A549 (cell line): ENCODE results near the gene SP100. TPM values are rescaled to one million over a fixed set of nuclear protein-coding genes. Genes with fewer than 3 reads are reported as not detected.
A peak's percentile ranks its signal among the peaks of the same experiment; 100 is the strongest.

ENCODE experiments used
- ATAC-seq, 2 experiments: fragments of 200-7000 bp in 1 of 2; fragments of >200 bp in 1 of 2; cut with Nextera tagmentation in 1 of 2; cut with Tn5 transposase in 1 of 2; 3 replicates each; pipeline versions ENCODE4 v1.8.0 to v1.9.1; 2018 to 2020; ENCODE audit warnings: mild to moderate bottlenecking in 1 of 2, moderate library complexity in 1 of 2
- CTCF ChIA-PET: fragments of 300-600 bp; sonication (Branson Sonifier 250); formaldehyde crosslinking; extraction: SDS; loops from one replicate; lab custom pipeline; 2021; ENCODE audit warnings: antibody characterized with exemption, inconsistent platforms; lab: Yijun Ruan, JAX
- POLR2A ChIA-PET: fragments of 350-600 bp; formaldehyde crosslinking; extraction: SDS; loops from one replicate; lab custom pipeline; 2021; ENCODE audit warnings: antibody characterized with exemption, inconsistent platforms; lab: Yijun Ruan, JAX
- DNase-seq, 2 experiments: peaks; one replicate each; pipeline versions ENCODE4 v3.0.0 to v3.0.0-alpha.2; 2011 to 2016; ENCODE audit warnings: low read depth in 1 of 2, low spot score in 1 of 2
- FAIRE-seq: peaks from 2 replicates; lab custom pipeline; 2011; peaks lifted over from hg19 to GRCh38; lab: Jason Lieb, UNC
- H3K27ac ChIP-seq, 2 experiments: fragments of >200 bp; sonication (Bioruptor Twin); formaldehyde crosslinking; 3 replicates each; pipeline ENCODE4 v1.5.1; 2016 to 2017
- H3K4me1 ChIP-seq: fragments of >200 bp; sonication (Bioruptor Twin); formaldehyde crosslinking; 3 replicates; pipeline ENCODE4 v1.6.1; 2016
- H3K4me2 ChIP-seq: fragments of >200 bp; sonication (Bioruptor Twin); formaldehyde crosslinking; 3 replicates; pipeline ENCODE4 v1.6.1; 2016
- H3K4me3 ChIP-seq: fragments of >200 bp; sonication (Bioruptor Twin); formaldehyde crosslinking; 3 replicates; pipeline ENCODE4 v1.5.1; 2016
- H3K9me3 ChIP-seq: fragments of >200 bp; sonication (Bioruptor Twin); formaldehyde crosslinking; 3 replicates; pipeline ENCODE4 v1.6.1; 2016
- ATOH8 ChIP-seq: fragments of 250-450 bp; sonication (Bioruptor Pico); IDR thresholded peaks from 2 replicates; pipeline ENCODE4 v1.5.0; 2020; ENCODE audit warnings: low read depth, mild to moderate bottlenecking, moderate library complexity
- BHLHE40 ChIP-seq: IDR thresholded peaks from 2 replicates; pipeline ENCODE4 v1.6.1; 2012; ENCODE audit warnings: low read depth, low read length, inconsistent platforms
- CBX8 ChIP-seq: fragments of 200-600 bp; sonication (generic); IDR thresholded peaks from 2 replicates; pipeline ENCODE4 v1.6.1; 2016
- CHD2 ChIP-seq: fragments of 150-350 bp; IDR thresholded peaks from 2 replicates; pipeline ENCODE4 v1.6.1; 2014; ENCODE audit warnings: low read length; ENCODE audit not compliant: partially characterized antibody
- CTCF ChIP-seq: fragments of >200 bp; sonication (Bioruptor Twin); formaldehyde crosslinking; IDR thresholded peaks from 3 replicates; pipeline ENCODE4 v1.5.1; 2016
- EHF ChIP-seq: fragments of 250-450 bp; sonication (Bioruptor Pico); IDR thresholded peaks from 2 replicates; pipeline ENCODE4 v1.5.0; 2020; ENCODE audit warnings: mild to moderate bottlenecking
- EHMT2 ChIP-seq: fragments of 200-600 bp; sonication (generic); IDR thresholded peaks from 2 replicates; pipeline ENCODE4 v1.6.1; 2016; ENCODE audit warnings: antibody characterized with exemption, low read depth, mild to moderate bottlenecking, moderate library complexity
- ESRRA ChIP-seq: fragments of 150-350 bp; IDR thresholded peaks from 2 replicates; pipeline ENCODE4 v1.6.1; 2014; ENCODE audit warnings: mild to moderate bottlenecking, low read length, borderline replicate concordance
- FOSB ChIP-seq: fragments of 250-450 bp; sonication (Bioruptor Pico); IDR thresholded peaks from 2 replicates; pipeline ENCODE4 v1.5.0; 2020; ENCODE audit warnings: mild to moderate bottlenecking, moderate library complexity
- HEYL ChIP-seq: fragments of 250-450 bp; sonication (Bioruptor Pico); IDR thresholded peaks from 2 replicates; pipeline ENCODE4 v1.8.0; 2021; ENCODE audit warnings: mild to moderate bottlenecking, moderate library complexity
- HOXA7 ChIP-seq: fragments of 250-450 bp; sonication (Bioruptor Pico); IDR thresholded peaks from 2 replicates; pipeline ENCODE4 v1.5.0; 2020; ENCODE audit warnings: mild to moderate bottlenecking, moderate library complexity
- HOXB13 ChIP-seq: fragments of 250-450 bp; sonication (Bioruptor Pico); IDR thresholded peaks from 2 replicates; pipeline ENCODE4 v1.5.0; 2020; ENCODE audit warnings: low read depth, mild to moderate bottlenecking, moderate library complexity
- JUN ChIP-seq, 2 experiments: fragments of >200 bp; sonication (Bioruptor Twin); formaldehyde crosslinking; IDR thresholded peaks; 2 replicates in 1 of 2; 3 replicates in 1 of 2; pipeline ENCODE4 v1.6.1; 2016 to 2017
- JUNB ChIP-seq: fragments of >200 bp; sonication (Bioruptor Twin); formaldehyde crosslinking; IDR thresholded peaks from 2 replicates; pipeline ENCODE4 v1.6.1; 2016
- MAFK ChIP-seq: fragments of 450-650 bp; IDR thresholded peaks from 2 replicates; pipeline ENCODE4 v1.6.1; 2014; ENCODE audit not compliant: partially characterized antibody
- MAZ ChIP-seq: fragments of 150-350 bp; IDR thresholded peaks from 2 replicates; pipeline ENCODE4 v1.6.1; 2014; ENCODE audit warnings: antibody characterized with exemption, low read depth, low read length, borderline replicate concordance
- NFE2L2 ChIP-seq: fragments of 150-350 bp; conservative IDR thresholded peaks from 2 replicates; pipeline ENCODE4 v1.6.1; 2014; ENCODE audit warnings: low read length
- NPAS2 ChIP-seq: fragments of 250-450 bp; sonication (Bioruptor Pico); IDR thresholded peaks from 2 replicates; pipeline ENCODE4 v1.8.0; 2022; ENCODE audit warnings: mild to moderate bottlenecking, moderate library complexity, borderline replicate concordance
- PBX3 ChIP-seq: IDR thresholded peaks from 2 replicates; pipeline ENCODE4 v1.6.1; 2012
- POLR2A ChIP-seq: IDR thresholded peaks from 2 replicates; pipeline ENCODE4 v1.6.1; 2012; ENCODE audit warnings: mild to moderate bottlenecking, low read length
- POLR2AphosphoS2 ChIP-seq: conservative IDR thresholded peaks from 2 replicates; pipeline ENCODE4 v1.6.1; 2012; ENCODE audit warnings: low read length, improper control_type of control experiment, inconsistent platforms
- RCOR1 ChIP-seq: fragments of 150-350 bp; IDR thresholded peaks from 2 replicates; pipeline ENCODE4 v1.6.1; 2014; ENCODE audit warnings: antibody characterized with exemption, low read length, low read depth
- REST ChIP-seq: fragments of 200-600 bp; sonication (generic); IDR thresholded peaks from 2 replicates; pipeline ENCODE4 v1.6.1; 2016; ENCODE audit warnings: antibody characterized with exemption, mild to moderate bottlenecking, moderate library complexity
- RFX5 ChIP-seq: fragments of 450-650 bp; IDR thresholded peaks from 2 replicates; pipeline ENCODE4 v1.7.1; 2014; ENCODE audit warnings: antibody characterized with exemption, mild to moderate bottlenecking, moderate library complexity
- RNF2 ChIP-seq: fragments of 200-600 bp; sonication (generic); IDR thresholded peaks from 2 replicates; pipeline ENCODE4 v1.6.1; 2016; ENCODE audit warnings: low read depth, mild to moderate bottlenecking, antibody characterized with exemption, moderate library complexity, borderline replicate concordance
- SMC3 ChIP-seq: fragments of >200 bp; sonication (Bioruptor Twin); formaldehyde crosslinking; IDR thresholded peaks from 3 replicates; pipeline ENCODE4 v1.6.1; 2018; ENCODE audit warnings: inconsistent platforms
- TP53 ChIP-seq: fragments of 250-450 bp; sonication (Bioruptor Pico); IDR thresholded peaks from 2 replicates; pipeline ENCODE4 v1.5.0; 2021; ENCODE audit warnings: mild to moderate bottlenecking, moderate library complexity
- ZC3H11A ChIP-seq: fragments of 450-650 bp; IDR thresholded peaks from 2 replicates; pipeline ENCODE4 v1.6.1; 2014; ENCODE audit warnings: antibody characterized with exemption, mild to moderate bottlenecking
- ZNF302 ChIP-seq: fragments of 250-450 bp; sonication (Bioruptor Pico); IDR thresholded peaks from 2 replicates; pipeline ENCODE4 v1.9.0; 2021; ENCODE audit warnings: inconsistent platforms, mild to moderate bottlenecking, moderate library complexity
- ZSCAN20 ChIP-seq: fragments of 250-450 bp; sonication (Bioruptor Pico); IDR thresholded peaks from 2 replicates; pipeline ENCODE4 v1.8.0; 2022; ENCODE audit warnings: mild to moderate bottlenecking, moderate library complexity
- WGBS: methylation state at CpG from one replicate; pipeline ENCODE4 v1.1.6; 2017; ENCODE audit errors: missing lambda C conversion rate; 5-methylcytosine and 5-hydroxymethylcytosine counted together
- polyA plus RNA-seq, 4 experiments: library from polyadenylated mRNA; depleted of rRNA in 3 of 4; stranded (reverse); fragments of >200 nt; fragmentation: RNase III in 1 of 4; extraction: RNeasy Plus Mini Kit Qiagen cat#74134 plus additional on column Dnase treatment in 1 of 4; gene quantifications; 2 replicates in 3 of 4; 3 replicates in 1 of 4; pipeline ENCODE4 v1.2.3, GENCODE V29; 2011 to 2017

The SP100 gene
- polyA plus RNA-seq, 2 of the 4 experiments (the other 2 are of a cell fraction) = 23.7 to 39.8 TPM

- DNase-seq = no peak
- 50% methylated on average over 2 of the region's 2 CpGs for WGBS
- CTCF ChIA-PET = no interaction called here
- Histone ChIP-seq H3K27ac (no peak overlapping the region), H3K4me1 (no peaks in the 10 kb centered on the region), H3K9me3 (0 out of 3 replicates have a peak, but pooled peaks cover 2% of the 10 kb centered on the region), H3K4me2 (no peak overlapping the region), H3K4me3 (no peak overlapping the region)
- no peak for ATAC-seq
- FAIRE-seq = no peak
- TF ChIP-seq HEYL (CRISPR knock-in tag) = no peak
- no peak for TF ChIP-seq MAFK
- no peak for TF ChIP-seq RNF2
- no peak for TF ChIP-seq HOXB13
- no peak for TF ChIP-seq CTCF
- no peak for TF ChIP-seq BHLHE40
- TF ChIP-seq RCOR1 = no peak
- no peak for TF ChIP-seq TP53
- TF ChIP-seq CHD2 = no peak
- TF ChIP-seq CBX8 = no peak
- no peak for TF ChIP-seq POLR2AphosphoS2
- no peak for TF ChIP-seq EHMT2
- TF ChIP-seq RFX5 = no peak
- TF ChIP-seq JUN (IDR thresholded peaks at IDR 0.05) = no peak
- no peak for TF ChIP-seq SMC3
- TF ChIP-seq NPAS2 (CRISPR knock-in tag) = no peak
- no peak for TF ChIP-seq EHF (CRISPR knock-in tag)
- no peak for TF ChIP-seq POLR2A
- POLR2A ChIA-PET = no interaction called here
Observed at GRCh38 chr2:230569298-230569697, 153.3 kb downstream of the SP100 start.

GRCh38 chr2:230570987-230571386 lies 155.0 kb downstream of the SP100 start:
- no peak overlapping the region for H3K27ac ChIP-seq
- no peak for DNase-seq
- H3K4me2 ChIP-seq = no peak overlapping the region
- FAIRE-seq = no peak
- 0 out of 6 replicates have a peak, but pooled peaks of 1 of the 2 experiments have one; percentile 23 for ATAC-seq
- WGBS = no CpG with 5 or more reads among the region's 1 CpG
- H3K9me3 ChIP-seq = 0 out of 3 replicates have a peak, but pooled peaks cover 2% of the 10 kb centered on the region
- ChIA-PET CTCF (no interaction called here), POLR2A (no interaction called here)
- H3K4me1 ChIP-seq = no peaks in the 10 kb centered on the region
- TF ChIP-seq JUNB (no peak), POLR2AphosphoS2 (no peak), BHLHE40 (no peak), REST (no peak), ZC3H11A (no peak), HEYL (CRISPR knock-in tag) (no peak), TP53 (no peak), ESRRA (no peak), MAZ (no peak), ZSCAN20 (CRISPR knock-in tag) (no peak), FOSB (no peak), HOXA7 (CRISPR knock-in tag) (no peak), ATOH8 (CRISPR knock-in tag) (no peak), ZNF302 (no peak), PBX3 (no peak), NFE2L2 (no peak)
- H3K4me3 ChIP-seq = no peak overlapping the region
